ENCODE results near the gene TDRKH. TPM values are rescaled to one million over a fixed set of nuclear protein-coding genes. Genes with fewer than 3 reads are reported as not detected.
"Not testable (repeated sequence)": the region's sequence is repeated elsewhere in the genome, so short reads cannot be mapped to it uniquely, and the experiment has no call there.

TDRKH gene
- total RNA-seq, 1 experiment from 2014 or later = 11.1 TPM

DNA sequence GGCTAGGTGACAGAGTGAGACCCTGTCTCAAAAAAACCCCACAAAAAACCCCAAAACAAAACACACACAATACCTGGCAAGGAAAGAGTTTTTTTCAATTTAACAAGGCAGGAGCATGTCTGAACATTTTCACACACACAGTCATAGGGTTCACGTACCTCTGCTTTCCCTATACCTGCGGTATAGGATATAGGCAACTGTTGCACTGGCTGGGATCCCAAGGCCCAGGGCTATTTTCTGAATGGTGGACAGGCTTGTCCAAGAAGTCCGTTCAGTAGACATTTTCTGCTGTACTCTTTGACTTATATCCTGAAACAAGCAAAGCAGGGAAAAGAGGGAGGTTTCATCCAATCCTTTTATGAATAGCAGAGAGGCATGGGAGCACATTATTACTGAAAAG is 7.6 kb downstream of the TDRKH start:
- ChIA-PET RAD21 (ENCODE audit: low non-redundant PET in 1 of 2, low total read pairs in 2 of 2, uncharacterized antibody in 2 of 2, unreplicated experiment in 2 of 2) (no interaction called here), POLR2A (no interaction called here), CTCF (no interaction called here)
- Histone ChIP-seq H3K9me2 (ENCODE audit: insufficient read depth) (no peaks in the 10 kb centered on the region), H3K36me3 (ENCODE audit: control insufficient read depth in 1 of 2, insufficient read depth in 2 of 2, low read length in 2 of 2) (peaks cover 0 to 3% of the 10 kb centered on the region in 2 experiments; a peak in 1 of 4 replicates), H3K4me2 (ENCODE audit: low read length) (no peak overlapping the region), H3K79me2 (ENCODE audit: insufficient read depth, low read length) (no peaks in the 10 kb centered on the region), H3K9me3 (ENCODE audit: control insufficient read depth in 1 of 2, insufficient read depth in 1 of 2, low read depth in 1 of 2, low read length in 2 of 2) (no peaks in the 10 kb centered on the region), H4K20me1 (ENCODE audit: insufficient read depth) (no peaks in the 10 kb centered on the region), H2AFZ (ENCODE audit: low read depth, low read length, poor library complexity, severe bottlenecking) (no peak overlapping the region), H3K27ac (ENCODE audit: low read depth, low read length) (no peak overlapping the region), H3K4me3 (replicated peaks in 1 of 2; ENCODE audit: low read depth in 1 of 2, low read length in 2 of 2) (no peak overlapping the region), H3K4me1 (ENCODE audit: control insufficient read depth in 1 of 2, insufficient read depth in 2 of 2, low read length in 2 of 2) (no peaks in the 10 kb centered on the region), H3K27me3 (ENCODE audit: insufficient read depth, low read length) (peaks cover 10% of the 10 kb centered on the region), H3K9ac (ENCODE audit: low read length) (no peak overlapping the region)
- DNase-seq (ENCODE audit: low read depth, low spot score) = no peak
- intact Hi-C loops (cut with micrococcal nuclease) = no loop called here
- TF ChIP-seq, protein P1, sequence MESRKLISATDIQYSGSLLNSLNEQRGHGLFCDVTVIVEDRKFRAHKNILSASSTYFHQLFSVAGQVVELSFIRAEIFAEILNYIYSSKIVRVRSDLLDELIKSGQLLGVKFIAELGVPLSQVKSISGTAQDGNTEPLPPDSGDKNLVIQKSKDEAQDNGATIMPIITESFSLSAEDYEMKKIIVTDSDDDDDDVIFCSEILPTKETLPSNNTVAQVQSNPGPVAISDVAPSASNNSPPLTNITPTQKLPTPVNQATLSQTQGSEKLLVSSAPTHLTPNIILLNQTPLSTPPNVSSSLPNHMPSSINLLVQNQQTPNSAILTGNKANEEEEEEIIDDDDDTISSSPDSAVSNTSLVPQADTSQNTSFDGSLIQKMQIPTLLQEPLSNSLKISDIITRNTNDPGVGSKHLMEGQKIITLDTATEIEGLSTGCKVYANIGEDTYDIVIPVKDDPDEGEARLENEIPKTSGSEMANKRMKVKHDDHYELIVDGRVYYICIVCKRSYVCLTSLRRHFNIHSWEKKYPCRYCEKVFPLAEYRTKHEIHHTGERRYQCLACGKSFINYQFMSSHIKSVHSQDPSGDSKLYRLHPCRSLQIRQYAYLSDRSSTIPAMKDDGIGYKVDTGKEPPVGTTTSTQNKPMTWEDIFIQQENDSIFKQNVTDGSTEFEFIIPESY (IDR thresholded peaks at IDR 0.05; ENCODE audit: extremely low read depth, insufficient replicate concordance, low read length) = no peak
- TF ChIP-seq RAD21 (IDR thresholded peaks at IDR 0.05; ENCODE audit: low read depth) (no peak), EZH2phosphoT487 (IDR thresholded peaks at IDR 0.05; ENCODE audit: borderline replicate concordance) (no peak), YY1 (IDR thresholded peaks at IDR 0.05; ENCODE audit: extremely low read depth, insufficient replicate concordance, low read depth, low read length) (no peak), JUND (IDR thresholded peaks at IDR 0.05) (no peak), SRF (IDR thresholded peaks at IDR 0.05; ENCODE audit: low read depth) (no peak), SP1 (IDR thresholded peaks at IDR 0.05; ENCODE audit: low read depth) (no peak), SIN3A (IDR thresholded peaks at IDR 0.05; ENCODE audit: low read depth) (no peak), ZFX (IDR thresholded peaks at IDR 0.05) (no peak), ZNF274 (IDR thresholded peaks at IDR 0.05; ENCODE audit: low read depth, low read length) (no peak), POLR2AphosphoS5 (IDR thresholded peaks at IDR 0.05; ENCODE audit: low read depth, low read length) (no peak), FOSL1 (IDR thresholded peaks at IDR 0.05; ENCODE audit: low read depth) (no peak), POLR2A (IDR thresholded peaks at IDR 0.05; ENCODE audit: borderline replicate concordance, extremely low read depth, insufficient read depth, insufficient read length) (no peak), EGR1 (IDR thresholded peaks at IDR 0.05; ENCODE audit: low read depth) (no peak), ELF1 (IDR thresholded peaks at IDR 0.05; ENCODE audit: borderline replicate concordance, low read depth) (no peak), CEBPB (IDR thresholded peaks at IDR 0.05; ENCODE audit: low read depth) (no peak)
- TF ChIP-seq, protein P2, sequence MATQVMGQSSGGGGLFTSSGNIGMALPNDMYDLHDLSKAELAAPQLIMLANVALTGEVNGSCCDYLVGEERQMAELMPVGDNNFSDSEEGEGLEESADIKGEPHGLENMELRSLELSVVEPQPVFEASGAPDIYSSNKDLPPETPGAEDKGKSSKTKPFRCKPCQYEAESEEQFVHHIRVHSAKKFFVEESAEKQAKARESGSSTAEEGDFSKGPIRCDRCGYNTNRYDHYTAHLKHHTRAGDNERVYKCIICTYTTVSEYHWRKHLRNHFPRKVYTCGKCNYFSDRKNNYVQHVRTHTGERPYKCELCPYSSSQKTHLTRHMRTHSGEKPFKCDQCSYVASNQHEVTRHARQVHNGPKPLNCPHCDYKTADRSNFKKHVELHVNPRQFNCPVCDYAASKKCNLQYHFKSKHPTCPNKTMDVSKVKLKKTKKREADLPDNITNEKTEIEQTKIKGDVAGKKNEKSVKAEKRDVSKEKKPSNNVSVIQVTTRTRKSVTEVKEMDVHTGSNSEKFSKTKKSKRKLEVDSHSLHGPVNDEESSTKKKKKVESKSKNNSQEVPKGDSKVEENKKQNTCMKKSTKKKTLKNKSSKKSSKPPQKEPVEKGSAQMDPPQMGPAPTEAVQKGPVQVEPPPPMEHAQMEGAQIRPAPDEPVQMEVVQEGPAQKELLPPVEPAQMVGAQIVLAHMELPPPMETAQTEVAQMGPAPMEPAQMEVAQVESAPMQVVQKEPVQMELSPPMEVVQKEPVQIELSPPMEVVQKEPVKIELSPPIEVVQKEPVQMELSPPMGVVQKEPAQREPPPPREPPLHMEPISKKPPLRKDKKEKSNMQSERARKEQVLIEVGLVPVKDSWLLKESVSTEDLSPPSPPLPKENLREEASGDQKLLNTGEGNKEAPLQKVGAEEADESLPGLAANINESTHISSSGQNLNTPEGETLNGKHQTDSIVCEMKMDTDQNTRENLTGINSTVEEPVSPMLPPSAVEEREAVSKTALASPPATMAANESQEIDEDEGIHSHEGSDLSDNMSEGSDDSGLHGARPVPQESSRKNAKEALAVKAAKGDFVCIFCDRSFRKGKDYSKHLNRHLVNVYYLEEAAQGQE (IDR thresholded peaks at IDR 0.05; ENCODE audit: low read depth) = no peak
- TF ChIP-seq, protein P3, sequence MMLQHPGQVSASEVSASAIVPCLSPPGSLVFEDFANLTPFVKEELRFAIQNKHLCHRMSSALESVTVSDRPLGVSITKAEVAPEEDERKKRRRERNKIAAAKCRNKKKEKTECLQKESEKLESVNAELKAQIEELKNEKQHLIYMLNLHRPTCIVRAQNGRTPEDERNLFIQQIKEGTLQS (IDR thresholded peaks at IDR 0.05) = no peak
- ATAC-seq = no peak
- BruUV-seq (replicated peaks) = no TSS peak

DNA sequence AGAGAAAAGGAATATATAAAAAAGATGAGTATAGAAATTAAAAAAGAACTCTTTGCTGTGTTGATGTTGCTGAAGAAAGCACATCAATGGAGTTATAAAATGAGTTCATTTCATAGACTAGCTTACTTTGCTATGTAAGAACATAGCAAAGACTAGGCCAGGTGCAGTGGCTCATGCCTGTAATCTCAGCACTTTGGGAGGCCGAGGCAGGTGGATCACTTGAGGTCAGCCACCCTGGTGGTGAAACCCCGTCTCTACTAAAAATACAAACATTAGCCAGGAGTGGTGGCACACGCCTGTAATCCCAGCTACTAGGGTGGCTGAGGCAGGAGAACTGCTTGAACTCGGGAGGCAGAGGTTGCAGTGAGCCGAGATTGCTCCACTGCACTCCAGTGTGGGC is 8.3 kb downstream of the TDRKH start:
- BruUV-seq (replicated peaks); DNase-seq (ENCODE audit: low read depth, low spot score); H3K9ac ChIP-seq (ENCODE audit: low read length); H3K4me2 ChIP-seq (ENCODE audit: low read length); H3K4me1 ChIP-seq (ENCODE audit: control insufficient read depth in 1 of 2, insufficient read depth in 2 of 2, low read length in 2 of 2); RAD21 ChIA-PET (ENCODE audit: low non-redundant PET in 1 of 2, low total read pairs in 2 of 2, uncharacterized antibody in 2 of 2, unreplicated experiment in 2 of 2); POLR2A ChIA-PET; H3K9me3 ChIP-seq (ENCODE audit: control insufficient read depth in 1 of 2, insufficient read depth in 1 of 2, low read depth in 1 of 2, low read length in 2 of 2); H3K36me3 ChIP-seq (ENCODE audit: control insufficient read depth in 1 of 2, insufficient read depth in 2 of 2, low read length in 2 of 2); H3K27ac ChIP-seq (ENCODE audit: low read depth, low read length); H4K20me1 ChIP-seq (ENCODE audit: insufficient read depth); H3K4me3 ChIP-seq (replicated peaks in 1 of 2; ENCODE audit: low read depth in 1 of 2, low read length in 2 of 2); H3K9me2 ChIP-seq (ENCODE audit: insufficient read depth); CTCF ChIA-PET; H2AFZ ChIP-seq (ENCODE audit: low read depth, low read length, poor library complexity, severe bottlenecking); intact Hi-C loops (cut with micrococcal nuclease); ATAC-seq; H3K79me2 ChIP-seq (ENCODE audit: insufficient read depth, low read length): not testable (repeated sequence)
- peaks cover 10% of the 10 kb centered on the region for H3K27me3 ChIP-seq (ENCODE audit: insufficient read depth, low read length)

Data from HCT116 (cell line).